Esophagus muscularis mucosa (tissue), 3 donors: ENCODE data around the gene PRSS56.

Experiments
- POLR2A ChIP-seq: fragments of 450-650 bp; IDR thresholded peaks from one replicate; pipeline ENCODE4 v1.6.1; 2017; ENCODE audit warnings: antibody characterized with exemption, moderate library complexity, mild to moderate bottlenecking, low read depth
- POLR2AphosphoS5 ChIP-seq, 2 donors: sonication (generic); formaldehyde crosslinking; IDR thresholded peaks; one replicate each; pipeline ENCODE4 v1.6.1; 2017; ENCODE audit warnings: antibody characterized with exemption in 2 of 2
- TF ChIP-seq, protein P1 (sequence below), 3 experiments: fragments of 200-600 bp in 2 of 3; fragments of 450-650 bp in 1 of 3; sonication (generic) in 2 of 3; IDR thresholded peaks; one replicate each; pipeline ENCODE4 v1.5.1; 2017 to 2019; ENCODE audit warnings: antibody characterized with exemption in 3 of 3, mild to moderate bottlenecking in 2 of 3, moderate library complexity in 1 of 3

DNA sequence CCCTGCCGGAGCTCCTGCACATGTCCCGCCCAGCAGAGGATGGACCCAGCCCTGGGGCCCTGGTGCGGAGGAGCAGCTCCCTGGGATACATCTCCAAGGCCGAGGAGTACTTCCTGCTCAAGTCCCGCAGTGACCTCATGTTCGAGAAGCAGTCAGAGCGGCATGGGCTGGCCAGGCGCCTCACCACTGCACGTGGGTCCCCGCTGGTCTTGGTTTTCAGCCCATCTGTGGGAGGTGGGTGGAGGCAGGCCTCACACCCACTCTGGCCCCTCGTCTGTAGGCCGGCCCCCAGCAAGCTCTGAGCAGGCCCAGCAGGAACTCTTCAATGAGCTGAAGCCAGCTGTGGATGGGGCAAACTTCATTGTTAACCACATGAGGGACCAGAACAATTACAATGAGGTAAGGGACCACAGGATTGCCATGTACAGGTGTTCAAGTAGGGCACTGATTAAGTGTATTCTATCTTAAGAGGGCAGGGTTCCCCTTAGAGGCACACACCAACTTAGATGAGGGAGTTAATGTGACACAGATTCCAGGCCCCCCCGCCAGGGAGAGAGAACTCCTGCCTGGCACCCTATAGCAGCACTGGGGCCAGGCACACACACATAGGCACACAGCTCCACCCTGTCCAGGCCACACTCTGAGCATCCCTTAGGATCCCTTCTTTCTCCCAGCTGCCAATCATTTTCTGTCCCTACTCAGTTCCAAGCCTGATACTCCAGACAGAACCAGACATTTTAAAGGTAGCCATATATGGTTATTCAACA is 13.9 kb downstream of the PRSS56 start:
- TF ChIP-seq POLR2A = no peak
- TF ChIP-seq, protein P1, sequence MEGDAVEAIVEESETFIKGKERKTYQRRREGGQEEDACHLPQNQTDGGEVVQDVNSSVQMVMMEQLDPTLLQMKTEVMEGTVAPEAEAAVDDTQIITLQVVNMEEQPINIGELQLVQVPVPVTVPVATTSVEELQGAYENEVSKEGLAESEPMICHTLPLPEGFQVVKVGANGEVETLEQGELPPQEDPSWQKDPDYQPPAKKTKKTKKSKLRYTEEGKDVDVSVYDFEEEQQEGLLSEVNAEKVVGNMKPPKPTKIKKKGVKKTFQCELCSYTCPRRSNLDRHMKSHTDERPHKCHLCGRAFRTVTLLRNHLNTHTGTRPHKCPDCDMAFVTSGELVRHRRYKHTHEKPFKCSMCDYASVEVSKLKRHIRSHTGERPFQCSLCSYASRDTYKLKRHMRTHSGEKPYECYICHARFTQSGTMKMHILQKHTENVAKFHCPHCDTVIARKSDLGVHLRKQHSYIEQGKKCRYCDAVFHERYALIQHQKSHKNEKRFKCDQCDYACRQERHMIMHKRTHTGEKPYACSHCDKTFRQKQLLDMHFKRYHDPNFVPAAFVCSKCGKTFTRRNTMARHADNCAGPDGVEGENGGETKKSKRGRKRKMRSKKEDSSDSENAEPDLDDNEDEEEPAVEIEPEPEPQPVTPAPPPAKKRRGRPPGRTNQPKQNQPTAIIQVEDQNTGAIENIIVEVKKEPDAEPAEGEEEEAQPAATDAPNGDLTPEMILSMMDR (IDR thresholded peaks at IDR 0.05) = no peak
- no peak for TF ChIP-seq POLR2AphosphoS5 (IDR thresholded peaks at IDR 0.05)
